GM12878 (cell line): ENCODE measurements around the gene PSORS1C2. TPM values are rescaled to one million over a fixed set of nuclear protein-coding genes. Genes with fewer than 3 reads are reported as not detected.

Experiments used
- ATAC-seq: fragments of 200-7000 bp; cut with Tn5 transposase; 3 replicates; pipeline ENCODE4 v1.9.1; 2020; ENCODE audit warnings: mild to moderate bottlenecking, moderate library complexity
- BruUV-seq: library from RNA; stranded (reverse); fragments of 400-500 nt; replicated peaks from 2 replicates; lab custom pipeline; 2021; lab: Mats Ljungman, UMichigan
- CTCF ChIA-PET: fragments of 300-600 bp; sonication (Branson Sonifier 250); formaldehyde crosslinking; extraction: SDS; loops from one replicate; lab custom pipeline; 2021; ENCODE audit warnings: inconsistent platforms; lab: Yijun Ruan, JAX
- POLR2A ChIA-PET: fragments of 350-600 bp; formaldehyde crosslinking; extraction: SDS; loops from one replicate; lab custom pipeline; 2021; ENCODE audit warnings: inconsistent platforms; lab: Charles Lee
- RAD21 ChIA-PET: fragments of 300-600 bp; sonication (Branson Sonifier 250); formaldehyde crosslinking; loops from one replicate; lab custom pipeline; 2023; ENCODE audit warnings: antibody characterized with exemption; ENCODE audit not compliant: unreplicated experiment; lab: Charles Lee
- SMC1A ChIA-PET: fragments of 300-600 bp; sonication (Branson Sonifier 250); formaldehyde crosslinking; loops from one replicate; lab custom pipeline; 2023; ENCODE audit not compliant: unreplicated experiment, uncharacterized antibody; lab: Charles Lee
- DNase-seq: peaks from one replicate; pipeline ENCODE4 v3.0.0-alpha.2; 2011; ENCODE audit warnings: low read depth, low spot score
- FAIRE-seq: peaks from 3 replicates; lab custom pipeline; 2011; peaks lifted over from hg19 to GRCh38; lab: Jason Lieb, UNC
- H2AFZ ChIP-seq: 2 replicates; pipeline ENCODE4 v1.6.0; 2011; ENCODE audit warnings: low read depth, low read length, control low read depth; ENCODE audit not compliant: control insufficient read depth
- H3K27ac ChIP-seq: 2 replicates; pipeline ENCODE4 v1.5.1; 2011; ENCODE audit warnings: control low read depth; ENCODE audit not compliant: control insufficient read depth, insufficient read depth
- H3K27me3 ChIP-seq, 2 experiments: replicated peaks in 1 of 2; 2 replicates each; pipeline versions ENCODE4 v1.6.0 to v1.6.1; 2011; ENCODE audit warnings: low read length in 1 of 2; ENCODE audit not compliant: control insufficient read depth in 2 of 2, insufficient read depth in 2 of 2
- H3K36me3 ChIP-seq, 2 experiments: 2 replicates each; pipeline ENCODE4 v1.5.1; 2011; ENCODE audit warnings: low read length in 1 of 2; ENCODE audit not compliant: control insufficient read depth in 2 of 2, insufficient read depth in 2 of 2
- H3K4me1 ChIP-seq: 2 replicates; pipeline ENCODE4 v1.6.1; 2011; ENCODE audit warnings: mild to moderate bottlenecking, low read length, moderate library complexity, mixed read lengths; ENCODE audit not compliant: control insufficient read depth, insufficient read depth
- H3K4me2 ChIP-seq: 2 replicates; pipeline ENCODE4 v1.6.0; 2011; ENCODE audit warnings: control low read depth; ENCODE audit not compliant: control insufficient read depth, insufficient read depth
- H3K4me3 ChIP-seq: fragments of 200-600 bp; sonication (generic); 2 replicates; pipeline ENCODE4 v1.5.1; 2016
- H3K79me2 ChIP-seq: 2 replicates; pipeline ENCODE4 v1.6.0; 2011; ENCODE audit warnings: low read length; ENCODE audit not compliant: control insufficient read depth, insufficient read depth
- H3K9ac ChIP-seq: 2 replicates; pipeline ENCODE4 v1.8.0; 2011; ENCODE audit warnings: low read length, control low read depth, mixed read lengths; ENCODE audit not compliant: control insufficient read depth, insufficient read depth
- H3K9me3 ChIP-seq: replicated peaks from 3 replicates; pipeline ENCODE4 v1.5.1; 2011; ENCODE audit warnings: mild to moderate bottlenecking, low read length; ENCODE audit not compliant: control insufficient read depth, insufficient read depth
- H4K20me1 ChIP-seq: 2 replicates; pipeline ENCODE4 v1.6.0; 2011; ENCODE audit not compliant: control insufficient read depth, insufficient read depth
- EZH2 ChIP-seq: IDR thresholded peaks from 2 replicates; pipeline ENCODE4 v1.6.1; 2012; ENCODE audit warnings: low read depth, mild to moderate bottlenecking, control low read depth, inconsistent platforms, low read length, borderline replicate concordance; ENCODE audit not compliant: control insufficient read depth
- WGBS: methylation state at CpG from one replicate; pipeline ENCODE4 v1.1.6; 2016; ENCODE audit warnings: low lambda C conversion rate; ENCODE audit not compliant: insufficient replicate concordance, insufficient coverage; ENCODE audit errors: missing lambda C conversion rate; 5-methylcytosine and 5-hydroxymethylcytosine counted together
- in situ Hi-C: fragments of 300-500 bp; cut with MboI; formaldehyde crosslinking; loops from 9 replicates; pipeline ENCODE4 v1.14.3; 2018; ENCODE audit warnings: mixed read lengths
- intact Hi-C: fragments of 100-400 bp; cut with micrococcal nuclease; formaldehyde crosslinking; loops from one replicate; pipeline ENCODE4 v1.14.2; 2022; ENCODE audit not compliant: unreplicated experiment
- polyA plus RNA-seq, 11 experiments: library from polyadenylated mRNA; depleted of rRNA in 4 of 11; unstranded in 6 of 11; stranded (reverse) in 5 of 11; fragments of >200 nt; fragmentation: Nextera tagmentation in 4 of 11; fragmentation: Illumina TruSeq in 1 of 11; extraction: Ambion mirVana in 4 of 11; extraction: Trizol in 1 of 11; gene quantifications; 1 replicate in 1 of 11; 2 replicates in 10 of 11; pipeline versions ENCODE4 v1.2.1 to v1.2.3, GENCODE V29; 2011 to 2016; ENCODE audit warnings: inconsistent platforms in 2 of 11, missing spikeins in 2 of 11, low read depth in 1 of 11
- total RNA-seq, 4 experiments: library from RNA; depleted of rRNA in 3 of 4; stranded (reverse); fragments of >200 nt in 3 of 4; fragmentation: Illumina TruSeq in 1 of 4; extraction: Trizol in 1 of 4; gene quantifications; 2 replicates each; pipeline versions ENCODE4 v1.2.1 to v1.2.3, GENCODE V29; 2013 to 2021
- TF ChIP-seq, protein P1 (sequence below): fragments of 450-650 bp; IDR thresholded peaks from 2 replicates; pipeline ENCODE4 v1.6.1; 2018; ENCODE audit warnings: borderline replicate concordance, mild to moderate bottlenecking; ENCODE audit not compliant: partially characterized antibody

PSORS1C2 gene
- total and polyA plus RNA-seq, 10 of the 15 experiments (the other 5 are each of a cell fraction or from before 2014, with no cell fraction given): not detected

GRCh38 chr6:31135710-31136109, 3.2 kb downstream of the PSORS1C2 start:
- Histone ChIP-seq H3K4me1 (peaks cover 3% of the 10 kb centered on the region), H3K27me3 (no peaks in the 10 kb centered on the region), H4K20me1 (no peaks in the 10 kb centered on the region), H3K9ac (no peak overlapping the region), H3K27ac (no peak overlapping the region), H3K4me3 (no peak overlapping the region), H3K36me3 (no peaks in the 10 kb centered on the region), H3K9me3 (no peaks in the 10 kb centered on the region; the same call in 2 of the 3 replicates), H3K79me2 (no peaks in the 10 kb centered on the region), H3K4me2 (no peak overlapping the region), H2AFZ (no peak overlapping the region)
- peak; percentile 62 for ATAC-seq
- no peak for DNase-seq
- POLR2A ChIA-PET: interaction anchor here (0.6 kb wide), 1 partner anchor 435 kb away, joined by 3 read pairs; no protein-coding TSS in a partner anchor
- WGBS: 26% methylated on average over 10 of the region's 10 CpGs
- in situ Hi-C loops (loop anchor here (5.0 kb wide), 2 partner anchors 57 to 232 kb away; no protein-coding TSS in a partner anchor), intact Hi-C loops (loop anchor here (2.0 kb wide), 1 partner anchor 231 kb away; no protein-coding TSS in a partner anchor)
- RAD21 ChIA-PET: interaction anchor here (0.7 to 1.6 kb wide), 5 partner anchors 57 to 231 kb away, joined by 4 to 13 read pairs (median 4); no protein-coding TSS in a partner anchor
- TF ChIP-seq EZH2: no peak
- TF ChIP-seq, protein P1, sequence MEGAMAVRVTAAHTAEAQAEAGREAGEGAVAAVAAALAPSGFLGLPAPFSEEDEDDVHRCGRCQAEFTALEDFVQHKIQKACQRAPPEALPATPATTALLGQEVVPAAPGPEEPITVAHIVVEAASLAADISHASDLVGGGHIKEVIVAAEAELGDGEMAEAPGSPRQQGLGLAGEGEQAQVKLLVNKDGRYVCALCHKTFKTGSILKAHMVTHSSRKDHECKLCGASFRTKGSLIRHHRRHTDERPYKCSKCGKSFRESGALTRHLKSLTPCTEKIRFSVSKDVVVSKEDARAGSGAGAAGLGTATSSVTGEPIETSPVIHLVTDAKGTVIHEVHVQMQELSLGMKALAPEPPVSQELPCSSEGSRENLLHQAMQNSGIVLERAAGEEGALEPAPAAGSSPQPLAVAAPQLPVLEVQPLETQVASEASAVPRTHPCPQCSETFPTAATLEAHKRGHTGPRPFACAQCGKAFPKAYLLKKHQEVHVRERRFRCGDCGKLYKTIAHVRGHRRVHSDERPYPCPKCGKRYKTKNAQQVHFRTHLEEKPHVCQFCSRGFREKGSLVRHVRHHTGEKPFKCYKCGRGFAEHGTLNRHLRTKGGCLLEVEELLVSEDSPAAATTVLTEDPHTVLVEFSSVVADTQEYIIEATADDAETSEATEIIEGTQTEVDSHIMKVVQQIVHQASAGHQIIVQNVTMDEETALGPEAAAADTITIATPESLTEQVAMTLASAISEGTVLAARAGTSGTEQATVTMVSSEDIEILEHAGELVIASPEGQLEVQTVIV: no peak
- no peak for FAIRE-seq
- BruUV-seq: no TSS peak
- CTCF ChIA-PET: interaction anchor here (1.0 to 22.9 kb wide), 6 partner anchors 20 to 231 kb away, joined by 3 to 326 read pairs (median 4); no protein-coding TSS in a partner anchor
- SMC1A ChIA-PET: interaction anchor here (0.7 to 5.8 kb wide), 3 partner anchors 9 to 59 kb away, joined by 3 to 52 read pairs (median 5); no protein-coding TSS in a partner anchor
